ENCODE results near the gene SNRNP70.
"Not testable (repeated sequence)": the region's sequence is repeated elsewhere in the genome, so short reads cannot be mapped to it uniquely, and the experiment has no call there.

Gene SNRNP70

GRCh38 chr19:49133621-49134454, 48.6 kb downstream of the SNRNP70 start:
- Histone ChIP-seq H3K9ac (ENCODE audit: insufficient read length) (no peak overlapping the region), H3K27ac (no peak overlapping the region), H3K36me3 (ENCODE audit: insufficient read depth, low read length) (peaks cover 67% of the 10 kb centered on the region), H3K9me3 (ENCODE audit: low read depth, low read length) (no peaks in the 10 kb centered on the region), H3K4me3 (no peak overlapping the region)
- TF ChIP-seq POLR2AphosphoS5 (IDR thresholded peaks at IDR 0.05; ENCODE audit: borderline replicate concordance, low read depth, low read length) (no peak), FOXP2 (optimal IDR thresholded peaks at IDR 0.05; ENCODE audit: control extremely low read depth, extremely low read length, insufficient read depth) (no peak), EZH2 (IDR thresholded peaks at IDR 0.05) (no peak)
- no peak for DNase-seq (ENCODE audit: low read depth, low spot score)

DNA sequence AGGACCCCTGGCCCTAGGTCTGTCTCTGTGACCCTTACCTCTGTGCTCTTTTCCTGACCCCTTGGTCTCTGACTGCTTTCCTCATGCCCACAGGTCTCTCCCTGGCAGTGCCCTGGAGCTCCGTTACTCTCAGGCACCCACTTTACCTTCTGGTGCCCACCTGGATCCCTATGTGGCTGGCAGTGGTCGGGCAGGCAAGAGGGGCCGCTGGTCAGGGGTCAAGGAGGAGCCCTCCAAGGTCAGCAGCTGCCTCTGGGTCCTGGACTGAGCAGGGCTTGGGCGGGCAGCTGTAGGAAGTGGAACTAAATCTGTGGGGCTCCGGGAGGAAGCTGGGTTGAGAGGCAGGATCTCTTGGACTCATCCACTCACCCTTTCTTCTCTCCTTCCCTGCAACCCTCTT, 50.4 kb downstream of the SNRNP70 start:
- no peaks in the 10 kb centered on the region for H3K9me3 ChIP-seq (ENCODE audit: low read depth, low read length)
- no peak for TF ChIP-seq FOXP2 (optimal IDR thresholded peaks at IDR 0.05; ENCODE audit: control extremely low read depth, extremely low read length, insufficient read depth)
- no peak overlapping the region for H3K9ac ChIP-seq (ENCODE audit: insufficient read length)
- no peak for DNase-seq (ENCODE audit: low read depth, low spot score)
- peak overlapping the region; percentile 68; the same call in 1 of the 2 replicates for H3K27ac ChIP-seq
- peaks cover 62% of the 10 kb centered on the region for H3K36me3 ChIP-seq (ENCODE audit: insufficient read depth, low read length)
- H3K4me3 ChIP-seq: no peak overlapping the region

- Histone ChIP-seq H3K9me3 (ENCODE audit: low read depth, low read length) (no peaks in the 10 kb centered on the region), H3K36me3 (ENCODE audit: insufficient read depth, low read length) (peaks cover 59% of the 10 kb centered on the region), H3K4me3 (no peak overlapping the region), H3K9ac (ENCODE audit: insufficient read length) (no peak overlapping the region), H3K27ac (no peak overlapping the region)
- DNase-seq (ENCODE audit: low read depth, low spot score): no peak
- TF ChIP-seq FOXP2 (optimal IDR thresholded peaks at IDR 0.05; ENCODE audit: control extremely low read depth, extremely low read length, insufficient read depth) (no peak), POLR2AphosphoS5 (IDR thresholded peaks at IDR 0.05; ENCODE audit: borderline replicate concordance, low read depth, low read length) (no peak), EZH2 (IDR thresholded peaks at IDR 0.05) (no peak)
Measured at GRCh38 chr19:49136771-49137171, 51.5 kb downstream of the SNRNP70 start.

- H3K36me3 ChIP-seq (ENCODE audit: insufficient read depth, low read length): peaks cover 37% of the 10 kb centered on the region
- H3K4me3 ChIP-seq: no peak overlapping the region
- no peak for TF ChIP-seq FOXP2 (optimal IDR thresholded peaks at IDR 0.05; ENCODE audit: control extremely low read depth, extremely low read length, insufficient read depth)
- TF ChIP-seq EZH2 (IDR thresholded peaks at IDR 0.05): no peak
- no peak for TF ChIP-seq POLR2AphosphoS5 (IDR thresholded peaks at IDR 0.05; ENCODE audit: borderline replicate concordance, low read depth, low read length)
- no peak overlapping the region for H3K9ac ChIP-seq (ENCODE audit: insufficient read length)
- no peak overlapping the region for H3K27ac ChIP-seq
- DNase-seq (ENCODE audit: low read depth, low spot score): no peak
- no peaks in the 10 kb centered on the region for H3K9me3 ChIP-seq (ENCODE audit: low read depth, low read length)
Measured at GRCh38 chr19:49140951-49141350, 55.7 kb downstream of the SNRNP70 start.

DNA sequence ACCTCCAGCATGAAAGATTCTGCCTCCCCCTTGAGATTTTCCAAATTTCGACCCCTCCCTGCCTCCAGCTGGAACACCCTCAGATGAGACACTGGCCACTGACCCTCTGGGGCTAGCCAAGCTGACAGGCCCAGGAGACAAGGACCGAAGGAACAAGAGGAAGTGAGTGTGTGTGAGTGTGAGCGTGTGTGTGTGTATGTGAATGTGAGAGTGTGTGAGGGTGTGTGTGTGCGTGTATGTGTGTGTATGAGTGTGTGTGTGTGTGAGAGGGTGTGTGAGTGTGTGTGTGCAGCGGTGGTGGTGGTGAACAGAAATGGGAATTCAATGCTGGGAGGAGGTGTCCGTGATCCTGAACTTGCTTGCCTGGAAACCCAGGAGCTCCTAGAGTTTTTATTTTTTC, 56.1 kb downstream of the SNRNP70 start:
- no peaks in the 10 kb centered on the region for H3K9me3 ChIP-seq (ENCODE audit: low read depth, low read length)
- H3K9ac ChIP-seq (ENCODE audit: insufficient read length): no peak overlapping the region
- TF ChIP-seq FOXP2 (optimal IDR thresholded peaks at IDR 0.05; ENCODE audit: control extremely low read depth, extremely low read length, insufficient read depth): no peak
- TF ChIP-seq EZH2 (IDR thresholded peaks at IDR 0.05): no peak
- no peak for TF ChIP-seq POLR2AphosphoS5 (IDR thresholded peaks at IDR 0.05; ENCODE audit: borderline replicate concordance, low read depth, low read length)
- H3K4me3 ChIP-seq: no peak overlapping the region
- peaks cover 33% of the 10 kb centered on the region for H3K36me3 ChIP-seq (ENCODE audit: insufficient read depth, low read length)
- DNase-seq (ENCODE audit: low read depth, low spot score): no peak
- no peak overlapping the region for H3K27ac ChIP-seq

DNA sequence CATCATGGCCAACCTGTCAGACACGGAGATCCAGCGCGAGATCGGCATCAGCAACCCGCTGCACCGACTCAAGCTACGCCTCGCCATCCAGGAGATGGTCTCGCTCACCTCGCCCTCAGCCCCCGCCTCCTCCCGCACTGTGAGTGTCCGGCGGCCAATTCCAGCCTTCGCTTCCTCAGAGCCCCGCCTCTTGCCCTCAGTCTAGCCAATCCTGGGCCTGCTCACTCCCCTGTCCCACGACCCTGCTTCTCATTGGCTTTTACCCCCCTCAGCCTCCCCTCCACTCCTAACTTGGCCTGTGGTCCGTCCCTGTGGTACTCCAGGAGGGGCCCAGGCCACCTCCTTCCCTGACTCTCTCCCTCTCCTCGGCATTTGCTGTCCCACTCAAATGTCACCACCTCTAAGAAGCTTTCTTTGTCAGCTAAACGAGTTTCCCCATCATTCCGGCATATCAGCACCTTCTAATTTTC, 57.6 kb downstream of the SNRNP70 start:
- Histone ChIP-seq H3K9me3 (ENCODE audit: low read depth, low read length) (no peaks in the 10 kb centered on the region), H3K4me3 (no peak overlapping the region), H3K27ac (no peak overlapping the region), H3K9ac (ENCODE audit: insufficient read length) (no peak overlapping the region), H3K36me3 (ENCODE audit: insufficient read depth, low read length) (peaks cover 25% of the 10 kb centered on the region)
- TF ChIP-seq POLR2AphosphoS5 (IDR thresholded peaks at IDR 0.05; ENCODE audit: borderline replicate concordance, low read depth, low read length): no peak
- TF ChIP-seq FOXP2 (optimal IDR thresholded peaks at IDR 0.05; ENCODE audit: control extremely low read depth, extremely low read length, insufficient read depth): no peak
- no peak for TF ChIP-seq EZH2 (IDR thresholded peaks at IDR 0.05)
- no peak for DNase-seq (ENCODE audit: low read depth, low spot score)

DNA sequence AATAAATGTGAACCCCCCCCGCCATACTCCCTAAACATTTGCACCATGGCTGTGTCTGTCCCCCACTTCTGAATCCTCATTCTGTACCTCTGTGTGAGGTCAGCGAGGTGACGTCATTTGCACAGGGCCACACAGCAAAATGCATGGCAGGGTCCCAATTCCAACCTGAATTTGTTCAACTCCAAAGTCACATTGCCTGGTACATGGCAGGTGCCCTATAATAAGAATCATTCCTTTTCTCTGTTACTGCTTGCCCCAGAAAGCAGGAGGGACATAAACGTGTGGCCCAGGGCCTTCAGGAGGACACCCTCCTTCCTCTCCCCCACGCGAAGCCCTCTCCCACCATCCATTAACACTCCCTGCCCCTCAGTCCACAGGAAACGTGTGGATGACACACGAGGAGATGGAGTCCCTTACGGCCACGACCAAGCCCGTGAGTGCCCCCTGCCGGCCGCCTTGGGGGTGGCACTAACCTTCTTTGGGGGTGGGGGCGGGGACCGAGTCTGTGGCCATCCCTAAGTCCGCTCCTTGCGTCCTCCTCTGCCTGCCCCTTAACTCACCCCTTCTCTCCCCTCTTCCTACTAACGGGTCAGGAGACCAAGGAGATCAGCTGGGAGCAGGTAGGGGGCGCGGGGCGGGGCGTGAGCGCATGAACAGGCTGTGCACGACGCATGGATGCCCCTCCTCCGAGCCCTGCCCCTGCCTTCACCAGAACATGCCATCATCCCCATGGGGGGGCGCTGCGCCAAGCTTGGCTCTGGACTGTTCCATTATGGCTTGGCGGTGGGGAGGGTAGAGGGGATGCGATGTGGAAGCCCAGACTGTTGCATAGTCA, 60.5 kb downstream of the SNRNP70 start:
- H3K27ac ChIP-seq: no peak overlapping the region

GRCh38 chr19:49146408-49146770, 61.1 kb downstream of the SNRNP70 start:
- DNase-seq (ENCODE audit: low read depth, low spot score); H3K27ac ChIP-seq; H3K4me3 ChIP-seq; H3K9me3 ChIP-seq (ENCODE audit: low read depth, low read length); H3K9ac ChIP-seq (ENCODE audit: insufficient read length): not testable (repeated sequence)
- H3K36me3 ChIP-seq (ENCODE audit: insufficient read depth, low read length): peaks cover 15% of the 10 kb centered on the region

More for the DNA sequence above, 60.5 kb downstream of the SNRNP70 start:
- no peak overlapping the region for H3K9ac ChIP-seq (ENCODE audit: insufficient read length)
- TF ChIP-seq EZH2 (IDR thresholded peaks at IDR 0.05): no peak
- DNase-seq (ENCODE audit: low read depth, low spot score): no peak
- H3K9me3 ChIP-seq (ENCODE audit: low read depth, low read length): no peaks in the 10 kb centered on the region
- H3K4me3 ChIP-seq: no peak overlapping the region
- peaks cover 18% of the 10 kb centered on the region for H3K36me3 ChIP-seq (ENCODE audit: insufficient read depth, low read length)
